H1 (cell line): Measurements from ENCODE around the gene RAMACL.

ENCODE experiments used
- BCL11A ChIP-seq, 2 experiments: IDR thresholded peaks; one replicate each; pipeline ENCODE4 v1.6.1; 2011; ENCODE audit warnings: low read depth in 2 of 2, low read length in 2 of 2, mild to moderate bottlenecking in 2 of 2
- CHD2 ChIP-seq: IDR thresholded peaks from 2 replicates; pipeline ENCODE4 v1.6.1; 2012; ENCODE audit warnings: low read length, improper control_type of control experiment
- CTCF ChIP-seq, 3 experiments: IDR thresholded peaks; 1 replicate in 2 of 3; 2 replicates in 1 of 3; pipeline versions ENCODE4 v1.5.1 to v1.6.1; 2011; ENCODE audit warnings: low read length in 3 of 3, mild to moderate bottlenecking in 3 of 3, inconsistent platforms in 2 of 3, low read depth in 1 of 3, moderate library complexity in 1 of 3; ENCODE audit not compliant: insufficient read depth in 1 of 3; ENCODE audit errors: control extremely low read depth in 1 of 3
- EP300 ChIP-seq, 2 experiments: IDR thresholded peaks; 1 replicate in 1 of 2; 2 replicates in 1 of 2; pipeline ENCODE4 v1.6.1; 2011 to 2012; ENCODE audit warnings: low read depth in 2 of 2, low read length in 2 of 2, mild to moderate bottlenecking in 2 of 2, borderline replicate concordance in 1 of 2, inconsistent platforms in 1 of 2, moderate library complexity in 1 of 2
- HDAC2 ChIP-seq, 2 experiments: fragments of 300-600 bp in 1 of 2; sonication (generic) in 1 of 2; IDR thresholded peaks; 2 replicates each; pipeline ENCODE4 v1.6.1; 2011 to 2012; ENCODE audit warnings: low read depth in 2 of 2, low read length in 2 of 2, mild to moderate bottlenecking in 2 of 2, moderate library complexity in 2 of 2, borderline replicate concordance in 1 of 2, inconsistent platforms in 1 of 2
- MAX ChIP-seq: IDR thresholded peaks from 2 replicates; pipeline ENCODE4 v1.6.1; 2012; ENCODE audit warnings: inconsistent platforms
- POLR2A ChIP-seq, 2 experiments: IDR thresholded peaks; 1 replicate in 1 of 2; 2 replicates in 1 of 2; pipeline ENCODE4 v1.6.1; 2011; ENCODE audit warnings: low read depth in 2 of 2, low read length in 2 of 2, mild to moderate bottlenecking in 2 of 2; ENCODE audit errors: control extremely low read depth in 1 of 2
- YY1 ChIP-seq: IDR thresholded peaks from 2 replicates; pipeline ENCODE4 v1.6.1; 2011; ENCODE audit warnings: low read depth, mild to moderate bottlenecking, low read length
- ZNF274 ChIP-seq: IDR thresholded peaks from 2 replicates; pipeline ENCODE4 v1.7.0; 2012; ENCODE audit warnings: low read length, borderline replicate concordance; ENCODE audit errors: extremely low read depth

GRCh38 chr6:166618866-166619761, 32.6 kb upstream of the RAMACL start:
- TF ChIP-seq CTCF (IDR thresholded peaks at IDR 0.05; ENCODE audit: control extremely low read depth in 1 of 3, insufficient read depth in 1 of 3, low read depth in 1 of 3, low read length in 3 of 3) (no peak), EP300 (IDR thresholded peaks at IDR 0.05; ENCODE audit: borderline replicate concordance in 1 of 2, low read depth in 2 of 2, low read length in 2 of 2) (no peak), HDAC2 (IDR thresholded peaks at IDR 0.05; ENCODE audit: borderline replicate concordance in 1 of 2, low read depth in 2 of 2, low read length in 2 of 2) (no peak), POLR2A (IDR thresholded peaks at IDR 0.05; ENCODE audit: control extremely low read depth in 1 of 2, low read depth in 2 of 2, low read length in 2 of 2) (no peak), ZNF274 (no peak), BCL11A (IDR thresholded peaks at IDR 0.05; ENCODE audit: low read depth in 2 of 2, low read length in 2 of 2) (no peak), YY1 (no peak), CHD2 (no peak), MAX (0 out of 2 replicates have a peak, but pooled peaks have one; percentile 31)
